ENCODE measurements around the gene TEX54.

The TEX54 gene

DNA sequence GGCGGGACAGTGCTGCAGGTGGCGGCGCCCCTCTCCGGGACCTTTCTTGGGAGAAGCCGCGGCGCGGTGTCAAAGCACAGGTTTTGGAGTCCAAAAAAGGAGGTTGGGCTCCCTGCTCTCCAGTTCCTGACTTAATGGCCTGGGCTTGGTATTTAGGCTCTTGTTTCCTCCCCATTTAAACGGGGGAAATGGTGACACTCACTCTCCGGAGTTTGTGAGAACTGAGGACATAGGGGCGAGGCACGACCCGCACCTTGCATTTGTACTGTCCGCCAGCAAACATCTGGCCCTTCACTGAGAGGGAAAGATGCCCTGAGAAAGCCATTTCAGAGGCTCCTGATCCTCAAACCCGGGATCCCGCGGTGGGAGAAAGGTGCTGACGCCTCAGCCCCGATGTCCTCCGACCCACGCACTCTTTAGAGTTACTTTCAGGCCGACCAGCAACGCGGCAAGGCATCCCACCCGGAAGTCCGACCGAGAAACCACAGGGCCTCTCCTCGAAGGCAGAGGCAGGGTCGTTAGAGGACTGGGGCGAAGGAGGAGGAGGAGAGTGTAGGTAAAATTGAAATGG, 9.6 kb upstream of the TEX54 start (continued):
- TF ChIP-seq, protein P1, sequence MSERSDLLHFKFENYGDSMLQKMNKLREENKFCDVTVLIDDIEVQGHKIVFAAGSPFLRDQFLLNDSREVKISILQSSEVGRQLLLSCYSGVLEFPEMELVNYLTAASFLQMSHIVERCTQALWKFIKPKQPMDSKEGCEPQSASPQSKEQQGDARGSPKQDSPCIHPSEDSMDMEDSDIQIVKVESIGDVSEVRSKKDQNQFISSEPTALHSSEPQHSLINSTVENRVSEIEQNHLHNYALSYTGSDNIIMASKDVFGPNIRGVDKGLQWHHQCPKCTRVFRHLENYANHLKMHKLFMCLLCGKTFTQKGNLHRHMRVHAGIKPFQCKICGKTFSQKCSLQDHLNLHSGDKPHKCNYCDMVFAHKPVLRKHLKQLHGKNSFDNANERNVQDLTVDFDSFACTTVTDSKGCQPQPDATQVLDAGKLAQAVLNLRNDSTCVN (tag by site-specific recombination; optimal IDR thresholded peaks at IDR 0.05) = no peak
- 0 out of 2 replicates have a peak, but pooled peaks have one; percentile 16 for TF ChIP-seq ZNF777 (tag by site-specific recombination; IDR thresholded peaks at IDR 0.05; ENCODE audit: borderline replicate concordance)
- TF ChIP-seq, protein P2, sequence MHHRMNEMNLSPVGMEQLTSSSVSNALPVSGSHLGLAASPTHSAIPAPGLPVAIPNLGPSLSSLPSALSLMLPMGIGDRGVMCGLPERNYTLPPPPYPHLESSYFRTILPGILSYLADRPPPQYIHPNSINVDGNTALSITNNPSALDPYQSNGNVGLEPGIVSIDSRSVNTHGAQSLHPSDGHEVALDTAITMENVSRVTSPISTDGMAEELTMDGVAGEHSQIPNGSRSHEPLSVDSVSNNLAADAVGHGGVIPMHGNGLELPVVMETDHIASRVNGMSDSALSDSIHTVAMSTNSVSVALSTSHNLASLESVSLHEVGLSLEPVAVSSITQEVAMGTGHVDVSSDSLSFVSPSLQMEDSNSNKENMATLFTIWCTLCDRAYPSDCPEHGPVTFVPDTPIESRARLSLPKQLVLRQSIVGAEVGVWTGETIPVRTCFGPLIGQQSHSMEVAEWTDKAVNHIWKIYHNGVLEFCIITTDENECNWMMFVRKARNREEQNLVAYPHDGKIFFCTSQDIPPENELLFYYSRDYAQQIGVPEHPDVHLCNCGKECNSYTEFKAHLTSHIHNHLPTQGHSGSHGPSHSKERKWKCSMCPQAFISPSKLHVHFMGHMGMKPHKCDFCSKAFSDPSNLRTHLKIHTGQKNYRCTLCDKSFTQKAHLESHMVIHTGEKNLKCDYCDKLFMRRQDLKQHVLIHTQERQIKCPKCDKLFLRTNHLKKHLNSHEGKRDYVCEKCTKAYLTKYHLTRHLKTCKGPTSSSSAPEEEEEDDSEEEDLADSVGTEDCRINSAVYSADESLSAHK (tag by site-specific recombination; IDR thresholded peaks at IDR 0.05) = no peak
- peak; percentile 33; the same call in 1 of the 2 replicates for TF ChIP-seq ZNF335 (tag by site-specific recombination; conservative IDR thresholded peaks at IDR 0.05)
- TF ChIP-seq KLF1 (tag by site-specific recombination; IDR thresholded peaks at IDR 0.05) = no peak
- TF ChIP-seq, protein P3, sequence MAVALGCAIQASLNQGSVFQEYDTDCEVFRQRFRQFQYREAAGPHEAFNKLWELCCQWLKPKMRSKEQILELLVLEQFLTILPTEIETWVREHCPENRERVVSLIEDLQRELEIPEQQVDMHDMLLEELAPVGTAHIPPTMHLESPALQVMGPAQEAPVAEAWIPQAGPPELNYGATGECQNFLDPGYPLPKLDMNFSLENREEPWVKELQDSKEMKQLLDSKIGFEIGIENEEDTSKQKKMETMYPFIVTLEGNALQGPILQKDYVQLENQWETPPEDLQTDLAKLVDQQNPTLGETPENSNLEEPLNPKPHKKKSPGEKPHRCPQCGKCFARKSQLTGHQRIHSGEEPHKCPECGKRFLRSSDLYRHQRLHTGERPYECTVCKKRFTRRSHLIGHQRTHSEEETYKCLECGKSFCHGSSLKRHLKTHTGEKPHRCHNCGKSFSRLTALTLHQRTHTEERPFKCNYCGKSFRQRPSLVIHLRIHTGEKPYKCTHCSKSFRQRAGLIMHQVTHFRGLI (tag by site-specific recombination; IDR thresholded peaks at IDR 0.05) = peak; percentile 87
- TF ChIP-seq KLF8 (tag by site-specific recombination; IDR thresholded peaks at IDR 0.05) = no peak
- TF ChIP-seq ZNF16 (tag by site-specific recombination; IDR thresholded peaks at IDR 0.05; ENCODE audit: low read depth) = no peak
- peak; percentile 10; the same call in 1 of the 2 replicates for TF ChIP-seq IKZF3 (tag by site-specific recombination; IDR thresholded peaks at IDR 0.05)
- no peak for TF ChIP-seq ZNF132 (tag by site-specific recombination; IDR thresholded peaks at IDR 0.05; ENCODE audit: borderline replicate concordance)
- TF ChIP-seq ZFHX2 (tag by site-specific recombination; conservative IDR thresholded peaks at IDR 0.05) = peak; percentile 58
- no peak; the same call in 1 of the 2 replicates for TF ChIP-seq ZSCAN30 (tag by site-specific recombination; IDR thresholded peaks at IDR 0.05)
- no peak for TF ChIP-seq ZNF473 (tag by site-specific recombination; IDR thresholded peaks at IDR 0.05)
- 0 out of 2 replicates have a peak, but pooled peaks have one; percentile 15 for TF ChIP-seq ZNF692 (tag by site-specific recombination; IDR thresholded peaks at IDR 0.05)
- TF ChIP-seq PRDM10 (tag by site-specific recombination; IDR thresholded peaks at IDR 0.05) = peak; percentile 92
- TF ChIP-seq ZBTB20 (tag by site-specific recombination; IDR thresholded peaks at IDR 0.05) = peak; percentile 80
- TF ChIP-seq ZNF624 (tag by site-specific recombination; IDR thresholded peaks at IDR 0.05) = no peak
- TF ChIP-seq GLIS1 (tag by site-specific recombination; IDR thresholded peaks at IDR 0.05) = 0 out of 2 replicates have a peak, but pooled peaks have one; percentile 62

Measured in HEK293 (cell line).